Panc1 (cell line): Measurements from ENCODE around the gene KAT7. TPM values are rescaled to one million over a fixed set of nuclear protein-coding genes. Genes with fewer than 3 reads are reported as not detected.

Source experiments
- ATAC-seq: fragments of 200-7000 bp; cut with Tn5 transposase; 2 replicates; pipeline ENCODE4 v1.9.1; 2020; ENCODE audit warnings: mild to moderate bottlenecking, moderate library complexity
- BruUV-seq: library from RNA; stranded (reverse); fragments of 400-500 nt; replicated peaks from 2 replicates; lab custom pipeline; 2021; lab: Mats Ljungman, UMichigan
- CTCF ChIA-PET: fragments of 300-600 bp; sonication (Branson Sonifier 250); formaldehyde crosslinking; loops from one replicate; lab custom pipeline; 2022; ENCODE audit warnings: antibody characterized with exemption; lab: Charles Lee
- POLR2A ChIA-PET: fragments of 300-600 bp; sonication (Branson Sonifier 250); formaldehyde crosslinking; loops from one replicate; lab custom pipeline; 2022; ENCODE audit warnings: antibody characterized with exemption; lab: Charles Lee
- DNase-seq: peaks from one replicate; pipeline ENCODE4 v3.0.0-alpha.2; 2010; ENCODE audit warnings: low read depth, low spot score
- H3K27ac ChIP-seq: 2 replicates; pipeline ENCODE4 v1.5.1; 2011; ENCODE audit warnings: mild to moderate bottlenecking, low read length, inconsistent platforms
- H3K27me3 ChIP-seq: fragments of 200-500 bp; sonication (Bioruptor generic); 2 replicates; pipeline ENCODE4 v1.6.0; 2014; ENCODE audit warnings: low read length, inconsistent platforms; ENCODE audit not compliant: control insufficient read depth, insufficient read depth
- H3K36me3 ChIP-seq: fragments of 200-500 bp; sonication (Bioruptor generic); 2 replicates; pipeline ENCODE4 v1.5.1; 2014; ENCODE audit warnings: inconsistent platforms, mild to moderate bottlenecking, low read length, moderate library complexity; ENCODE audit not compliant: control insufficient read depth, insufficient read depth
- H3K4me1 ChIP-seq: 2 replicates; pipeline ENCODE4 v1.5.1; 2011; ENCODE audit warnings: inconsistent platforms, mild to moderate bottlenecking, low read length, moderate library complexity; ENCODE audit not compliant: control insufficient read depth, insufficient read depth
- H3K4me3 ChIP-seq, 2 experiments: 2 replicates each; pipeline ENCODE4 v1.5.1; 2011 to 2012; ENCODE audit warnings: low read depth in 2 of 2, low read length in 2 of 2, mild to moderate bottlenecking in 2 of 2, inconsistent platforms in 1 of 2, moderate library complexity in 1 of 2
- H3K9me3 ChIP-seq: fragments of 200-500 bp; sonication (Bioruptor generic); 2 replicates; pipeline ENCODE4 v1.5.1; 2014; ENCODE audit warnings: low read depth, mild to moderate bottlenecking, inconsistent platforms, low read length, moderate library complexity; ENCODE audit not compliant: control insufficient read depth, insufficient read depth
- CTCF ChIP-seq: fragments of 450-650 bp; IDR thresholded peaks from 2 replicates; pipeline ENCODE4 v1.5.1; 2017; ENCODE audit warnings: mild to moderate bottlenecking
- POLR2AphosphoS5 ChIP-seq: IDR thresholded peaks from 2 replicates; pipeline ENCODE4 v1.6.1; 2012; ENCODE audit warnings: mild to moderate bottlenecking, low read depth, low read length, moderate library complexity
- REST ChIP-seq, 2 experiments: IDR thresholded peaks; 2 replicates each; pipeline ENCODE4 v1.6.1; 2011 to 2012; ENCODE audit warnings: low read depth in 2 of 2, control low read depth in 1 of 2, low read length in 1 of 2, mild to moderate bottlenecking in 1 of 2, moderate library complexity in 1 of 2; ENCODE audit not compliant: insufficient read depth in 1 of 2
- SIN3A ChIP-seq: IDR thresholded peaks from 2 replicates; pipeline ENCODE4 v1.6.1; 2012; ENCODE audit warnings: low read depth, mild to moderate bottlenecking, low read length, moderate library complexity, borderline replicate concordance; ENCODE audit not compliant: insufficient read depth
- TCF7L2 ChIP-seq: IDR thresholded peaks from 2 replicates; pipeline ENCODE4 v1.6.1; 2011; ENCODE audit warnings: mild to moderate bottlenecking, low read depth, low read length, inconsistent platforms
- in situ Hi-C: cut with HindIII; loops from 2 replicates; pipeline ENCODE4 v1.10.0; 2016; ENCODE audit warnings: low sequenced_read_pairs, low pct_unique_long_range_greater_than_20kb
- intact Hi-C: fragments of 100-400 bp; cut with micrococcal nuclease; formaldehyde crosslinking; loops from one replicate; pipeline ENCODE4 v1.10.0; 2022; ENCODE audit not compliant: unreplicated experiment
- total RNA-seq: library from RNA; stranded (reverse); gene quantifications from one replicate; pipeline ENCODE4 v1.2.1, GENCODE V29; 2021; ENCODE audit not compliant: unreplicated experiment

The KAT7 gene
- total RNA-seq, 1 experiment from 2014 or later: 69.0 TPM

GRCh38 chr17:49881054-49881402, 92.5 kb downstream of the KAT7 start:
- no peak overlapping the region for H3K4me3 ChIP-seq
- no peaks in the 10 kb centered on the region for H3K36me3 ChIP-seq
- no peak overlapping the region for H3K27ac ChIP-seq
- TF ChIP-seq CTCF (no peak), SIN3A (no peak), POLR2AphosphoS5 (no peak), REST (IDR thresholded peaks at IDR 0.05; ENCODE audit: insufficient read depth in 1 of 2, low read depth in 2 of 2, low read length in 1 of 2) (no peak), TCF7L2 (no peak)
- H3K27me3 ChIP-seq: no peaks in the 10 kb centered on the region; the same call in 1 of the 2 replicates
- POLR2A ChIA-PET: no interaction called here
- ATAC-seq (no peak), DNase-seq (no peak)
- H3K4me1 ChIP-seq: peaks cover 4% of the 10 kb centered on the region; the same call in 1 of the 2 replicates
- intact Hi-C loops (no loop called here), in situ Hi-C loops (no loop called here)
- CTCF ChIA-PET: interaction anchor here (1.2 to 3.2 kb wide), 2 partner anchors 20 to 116 kb away, joined by 3 to 28 read pairs; no protein-coding TSS in a partner anchor
- no peaks in the 10 kb centered on the region for H3K9me3 ChIP-seq
- no TSS peak for BruUV-seq

- TF ChIP-seq POLR2AphosphoS5 (no peak), SIN3A (no peak), REST (IDR thresholded peaks at IDR 0.05; ENCODE audit: insufficient read depth in 1 of 2, low read depth in 2 of 2, low read length in 1 of 2) (no peak), CTCF (no peak), TCF7L2 (no peak)
- BruUV-seq: no TSS peak
- CTCF ChIA-PET: interaction anchor here (0.6 to 1.1 kb wide), 3 partner anchors 17 to 115 kb away, joined by 3 to 5 read pairs (median 5); partner anchors contain the start of gene DLX3
- Histone ChIP-seq H3K27ac (no peak overlapping the region), H3K36me3 (no peaks in the 10 kb centered on the region), H3K4me3 (no peak overlapping the region), H3K4me1 (peaks cover 4% of the 10 kb centered on the region; the same call in 1 of the 2 replicates), H3K9me3 (no peaks in the 10 kb centered on the region), H3K27me3 (no peaks in the 10 kb centered on the region; the same call in 1 of the 2 replicates)
- DNase-seq (no peak), ATAC-seq (no peak)
- POLR2A ChIA-PET: interaction anchor here (0.5 kb wide), 2 partner anchors 1144 to 1281 kb away, joined by 3 to 8 read pairs; no protein-coding TSS in a partner anchor
- intact Hi-C loops (no loop called here), in situ Hi-C loops (no loop called here)
Observed at GRCh38 chr17:49882434-49882833, 94.0 kb downstream of the KAT7 start.
